ENCODE measurements around the gene UNC13D.
A peak's percentile ranks its signal among the peaks of the same experiment; 100 is the strongest.
"Not testable (repeated sequence)": the region's sequence is repeated elsewhere in the genome, so short reads cannot be mapped to it uniquely, and the experiment has no call there.

Gene UNC13D

GRCh38 chr17:75843577-75844529 lies at the start of gene UNC13D:
UNC13D (minus strand) TSS chr17:75844404; CDS start chr17:75844337, 67 bp downstream.
- no peak for DNase-seq (ENCODE audit: low spot score)

- DNase-seq (ENCODE audit: low spot score): no peak
Observed at GRCh38 chr17:75893305-75894048, 49.3 kb upstream of the UNC13D start.

- no peak for DNase-seq (ENCODE audit: low spot score)
Observed at GRCh38 chr17:75892556-75893224, 48.5 kb upstream of the UNC13D start.

- DNase-seq (ENCODE audit: low spot score): no peak
Observed at GRCh38 chr17:75891605-75892555, 47.7 kb upstream of the UNC13D start.

- DNase-seq (ENCODE audit: low spot score): no peak
Observed at GRCh38 chr17:75891022-75891604, 46.9 kb upstream of the UNC13D start.

- no peak for DNase-seq (ENCODE audit: low spot score)
Observed at GRCh38 chr17:75889454-75889853, 45.2 kb upstream of the UNC13D start.

- DNase-seq (ENCODE audit: low spot score): no peak
Observed at GRCh38 chr17:75888484-75888883, 44.3 kb upstream of the UNC13D start.

GRCh38 chr17:75885860-75886259 lies 41.7 kb upstream of the UNC13D start:
- DNase-seq (ENCODE audit: low spot score): not testable (repeated sequence)

- no peak for DNase-seq (ENCODE audit: low spot score)
Observed at GRCh38 chr17:75885431-75885830, 41.2 kb upstream of the UNC13D start.

GRCh38 chr17:75881678-75882454 lies 37.7 kb upstream of the UNC13D start:
- DNase-seq (ENCODE audit: low spot score): no peak

- no peak for DNase-seq (ENCODE audit: low spot score)
Observed at GRCh38 chr17:75880266-75880665, 36.1 kb upstream of the UNC13D start.

- peak; percentile 53 for DNase-seq (ENCODE audit: low spot score)
Observed at GRCh38 chr17:75878174-75878998, 34.2 kb upstream of the UNC13D start, which contains the start of gene TRIM47. TRIM47 (minus strand) TSS chr17:75878581; CDS start chr17:75878548, 33 bp downstream.

GRCh38 chr17:75877752-75878173 lies 33.6 kb upstream of the UNC13D start:
- peak; percentile 52 for DNase-seq (ENCODE audit: low spot score)

GRCh38 chr17:75876938-75877751 lies 32.9 kb upstream of the UNC13D start:
- DNase-seq (ENCODE audit: low spot score): peak; percentile 87

- DNase-seq (ENCODE audit: low spot score): no peak
Observed at GRCh38 chr17:75876190-75876937, 32.2 kb upstream of the UNC13D start.

- peak; percentile 46 for DNase-seq (ENCODE audit: low spot score)
Observed at GRCh38 chr17:75875940-75876189, 31.7 kb upstream of the UNC13D start.

GRCh38 chr17:75875182-75875939 lies 31.2 kb upstream of the UNC13D start:
- DNase-seq (ENCODE audit: low spot score): peak; percentile 62
